ENCODE results near the gene TAS1R1.

The TAS1R1 gene

GRCh38 chr1:6554907-6555778, at the start of gene TAS1R1:
TAS1R1 (plus strand) TSS chr1:6555307; CDS start chr1:6555374, 67 bp downstream.
- no peak for DNase-seq

- DNase-seq, result no peak
These were observed 49.5 kb upstream of the TAS1R1 start for GRCh38 chr1:6505367-6506209.

- DNase-seq, result no peak
These were observed 48.7 kb upstream of the TAS1R1 start for GRCh38 chr1:6506210-6507036.

GRCh38 chr1:6507037-6507428, 48.1 kb upstream of the TAS1R1 start:
- peak; percentile 54 for DNase-seq

GRCh38 chr1:6507461-6507911, 47.6 kb upstream of the TAS1R1 start:
- no peak for DNase-seq

- no peak for DNase-seq
These were observed 46.8 kb upstream of the TAS1R1 start for GRCh38 chr1:6508154-6508815.

GRCh38 chr1:6508816-6509189, 46.3 kb upstream of the TAS1R1 start:
- no peak for DNase-seq

GRCh38 chr1:6509220-6509918, 45.7 kb upstream of the TAS1R1 start:
- DNase-seq, result peak; percentile 27

- DNase-seq, result peak; percentile 64
These were observed 45.2 kb upstream of the TAS1R1 start for GRCh38 chr1:6509919-6510291.

- no peak for DNase-seq
These were observed 44.6 kb upstream of the TAS1R1 start for GRCh38 chr1:6510493-6510892.

GRCh38 chr1:6511056-6511455, 44.1 kb upstream of the TAS1R1 start:
- DNase-seq, result no peak

GRCh38 chr1:6511561-6512244, 43.4 kb upstream of the TAS1R1 start:
- DNase-seq, result no peak

GRCh38 chr1:6512245-6512907, 42.7 kb upstream of the TAS1R1 start:
- no peak for DNase-seq

- no peak for DNase-seq
These were observed 42.2 kb upstream of the TAS1R1 start for GRCh38 chr1:6512908-6513280.

GRCh38 chr1:6513320-6513801, 41.7 kb upstream of the TAS1R1 start:
- no peak for DNase-seq

GRCh38 chr1:6515771-6516170, 39.3 kb upstream of the TAS1R1 start:
- DNase-seq, result no peak

- DNase-seq, result no peak
These were observed 37.7 kb upstream of the TAS1R1 start for GRCh38 chr1:6517435-6517851.

GRCh38 chr1:6519491-6519934, 35.6 kb upstream of the TAS1R1 start:
- DNase-seq, result no peak

- DNase-seq, result no peak
These were observed 35.0 kb upstream of the TAS1R1 start for GRCh38 chr1:6519935-6520671.

GRCh38 chr1:6521536-6521935, 33.6 kb upstream of the TAS1R1 start:
- no peak for DNase-seq

Data from suppressor macrophage treated with lipopolysaccharide for 4 hours (primary cell).